ENCODE results near the gene C17orf107.

- TF ChIP-seq, protein P1, sequence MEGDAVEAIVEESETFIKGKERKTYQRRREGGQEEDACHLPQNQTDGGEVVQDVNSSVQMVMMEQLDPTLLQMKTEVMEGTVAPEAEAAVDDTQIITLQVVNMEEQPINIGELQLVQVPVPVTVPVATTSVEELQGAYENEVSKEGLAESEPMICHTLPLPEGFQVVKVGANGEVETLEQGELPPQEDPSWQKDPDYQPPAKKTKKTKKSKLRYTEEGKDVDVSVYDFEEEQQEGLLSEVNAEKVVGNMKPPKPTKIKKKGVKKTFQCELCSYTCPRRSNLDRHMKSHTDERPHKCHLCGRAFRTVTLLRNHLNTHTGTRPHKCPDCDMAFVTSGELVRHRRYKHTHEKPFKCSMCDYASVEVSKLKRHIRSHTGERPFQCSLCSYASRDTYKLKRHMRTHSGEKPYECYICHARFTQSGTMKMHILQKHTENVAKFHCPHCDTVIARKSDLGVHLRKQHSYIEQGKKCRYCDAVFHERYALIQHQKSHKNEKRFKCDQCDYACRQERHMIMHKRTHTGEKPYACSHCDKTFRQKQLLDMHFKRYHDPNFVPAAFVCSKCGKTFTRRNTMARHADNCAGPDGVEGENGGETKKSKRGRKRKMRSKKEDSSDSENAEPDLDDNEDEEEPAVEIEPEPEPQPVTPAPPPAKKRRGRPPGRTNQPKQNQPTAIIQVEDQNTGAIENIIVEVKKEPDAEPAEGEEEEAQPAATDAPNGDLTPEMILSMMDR (IDR thresholded peaks at IDR 0.05), result no peak
- TF ChIP-seq EZH2 (IDR thresholded peaks at IDR 0.05; ENCODE audit: borderline replicate concordance, insufficient read depth, low read depth, low read length, poor library complexity, severe bottlenecking), result no peak
Measured at GRCh38 chr17:4893721-4894560, 5.4 kb upstream of the C17orf107 start.
